HepG2 (cell line): ENCODE measurements around the gene ZFP69. TPM values are rescaled to one million over a fixed set of nuclear protein-coding genes. Genes with fewer than 3 reads are reported as not detected.

Source experiments
- AHR ChIP-seq: IDR thresholded peaks from 2 replicates; pipeline ENCODE4 v1.6.1; 2018; ENCODE audit warnings: missing genetic modification reagents, missing compliant biosample characterization
- CBX1 ChIP-seq: IDR thresholded peaks from one replicate; pipeline ENCODE4 v1.6.1; 2016; ENCODE audit warnings: antibody characterized with exemption, low read depth
- ETS1 ChIP-seq: sonication (generic); formaldehyde crosslinking; IDR thresholded peaks from 2 replicates; pipeline ENCODE4 v1.4.0; 2020; ENCODE audit warnings: missing genetic modification reagents
- GATAD1 ChIP-seq: IDR thresholded peaks from 2 replicates; pipeline ENCODE4 v1.6.1; 2016; ENCODE audit warnings: missing genetic modification reagents, missing compliant biosample characterization
- HDAC6 ChIP-seq: fragments of 200-600 bp; sonication (generic); IDR thresholded peaks from 2 replicates; pipeline ENCODE4 v1.7.0; 2017; ENCODE audit warnings: mild to moderate bottlenecking, antibody characterized with exemption, low read length, low read depth
- ISL2 ChIP-seq: sonication (generic); formaldehyde crosslinking; IDR thresholded peaks from 2 replicates; pipeline ENCODE4 v1.5.0; 2020; ENCODE audit warnings: missing genetic modification reagents
- MBNL3 ChIP-seq: fragments of 250-450 bp; sonication (Bioruptor Pico); conservative IDR thresholded peaks from 2 replicates; pipeline ENCODE4 v1.8.0; 2022; ENCODE audit warnings: mild to moderate bottlenecking, inconsistent platforms
- POLR2AphosphoS5 ChIP-seq: IDR thresholded peaks from 2 replicates; pipeline ENCODE4 v1.6.1; 2012; ENCODE audit warnings: low read depth, low read length
- TEF ChIP-seq: sonication (generic); formaldehyde crosslinking; IDR thresholded peaks from 2 replicates; pipeline ENCODE4 v1.5.0; 2020; ENCODE audit warnings: missing genetic modification reagents
- TOPORS ChIP-seq: sonication (generic); formaldehyde crosslinking; IDR thresholded peaks from 2 replicates; pipeline ENCODE4 v1.8.0; 2023; ENCODE audit warnings: mild to moderate bottlenecking, missing genetic modification reagents
- ZBTB40 ChIP-seq, 2 experiments: fragments of 450-650 bp in 1 of 2; sonication (generic) in 1 of 2; formaldehyde crosslinking in 1 of 2; IDR thresholded peaks; 2 replicates each; pipeline versions ENCODE4 v1.6.1 to v1.8.0; 2016 to 2022; ENCODE audit warnings: antibody characterized with exemption in 1 of 2, mild to moderate bottlenecking in 1 of 2, missing genetic modification reagents in 1 of 2
- ZFP41 ChIP-seq: sonication (generic); formaldehyde crosslinking; IDR thresholded peaks from 2 replicates; pipeline ENCODE4 v1.4.0; 2020; ENCODE audit warnings: mild to moderate bottlenecking, missing genetic modification reagents, borderline replicate concordance
- ZNF224 ChIP-seq: sonication (generic); formaldehyde crosslinking; IDR thresholded peaks from 2 replicates; pipeline ENCODE4 v1.5.0; 2020; ENCODE audit warnings: mild to moderate bottlenecking, missing genetic modification reagents
- ZNF276 ChIP-seq: sonication (generic); formaldehyde crosslinking; IDR thresholded peaks from 2 replicates; pipeline ENCODE4 v1.4.0; 2020; ENCODE audit warnings: mild to moderate bottlenecking, low read depth, missing genetic modification reagents
- ZNF451 ChIP-seq: sonication (generic); formaldehyde crosslinking; IDR thresholded peaks from 2 replicates; pipeline ENCODE4 v1.5.0; 2020; ENCODE audit warnings: mild to moderate bottlenecking, missing genetic modification reagents
- polyA plus RNA-seq, 8 experiments: library from polyadenylated mRNA; depleted of rRNA in 3 of 8; stranded (reverse) in 7 of 8; unstranded in 1 of 8; fragments of >200 nt; fragmentation: Illumina TruSeq in 4 of 8; extraction: Trizol in 4 of 8; gene quantifications; 2 replicates each; pipeline versions ENCODE4 v1.2.1 to v1.2.3, GENCODE V29; 2011 to 2016; ENCODE audit warnings: low read depth in 4 of 8, missing spikeins in 1 of 8, mixed read lengths in 1 of 8; ENCODE audit not compliant: insufficient read depth in 1 of 8
- total RNA-seq, 5 experiments: library from RNA; depleted of rRNA; stranded (reverse); fragments of >200 nt; fragmentation: Illumina TruSeq; extraction: Trizol; gene quantifications; 2 replicates each; pipeline ENCODE4 v1.2.3, GENCODE V29; 2016; ENCODE audit warnings: low read depth in 1 of 5

ZFP69 gene
- total and polyA plus RNA-seq, 2 of the 13 experiments (the other 11 are each of a cell fraction or from before 2014, with no cell fraction given), result 2.6 to 5.6 TPM

- TF ChIP-seq ZFP41 (CRISPR knock-in tag), result no peak; the same call in 1 of the 2 replicates
- TF ChIP-seq ZNF276, result peak; percentile 53; the same call in 1 of the 2 replicates
- TF ChIP-seq HDAC6, result no peak
- peak; percentile 94 for TF ChIP-seq POLR2AphosphoS5
- TF ChIP-seq ZNF224, result peak; percentile 82; the same call in 1 of the 2 replicates
- TF ChIP-seq GATAD1, result peak; percentile 91
- peak; percentile 51; the same call in 1 of the 2 replicates for TF ChIP-seq TEF (CRISPR knock-in tag)
- TF ChIP-seq ZBTB40 (IDR thresholded peaks at IDR 0.05), result no peak
- peak; percentile 86 for TF ChIP-seq ZBTB40 (CRISPR knock-in tag; IDR thresholded peaks at IDR 0.05)
- no peak for TF ChIP-seq MBNL3 (CRISPR knock-in tag)
- peak; percentile 78; the same call in 1 of the 2 replicates for TF ChIP-seq ZNF451 (CRISPR knock-in tag)
- TF ChIP-seq CBX1, result no peak
- TF ChIP-seq AHR (CRISPR knock-in tag), result peak; percentile 40; the same call in 1 of the 2 replicates
- peak; percentile 85 for TF ChIP-seq ISL2 (CRISPR knock-in tag)
- no peak; the same call in 1 of the 2 replicates for TF ChIP-seq TOPORS (CRISPR knock-in tag)
- TF ChIP-seq ETS1 (CRISPR knock-in tag), result peak; percentile 78; the same call in 1 of the 2 replicates
These were observed 31.6 kb downstream of the ZFP69 start, which contains the start of gene EXO5 (continued) for GRCh38 chr1:40508375-40509341.
